ENCODE measurements around the gene ANKRD45. TPM values are rescaled to one million over a fixed set of nuclear protein-coding genes. Genes with fewer than 3 reads are reported as not detected.

Gene ANKRD45
- polyA plus RNA-seq, 1 experiment: 0.29 TPM

- H3K9me3 ChIP-seq (ENCODE audit: control insufficient read depth, insufficient read depth, low read length): no peaks in the 10 kb centered on the region
- DNase-seq (ENCODE audit: low read depth, low spot score): no peak
- no peak overlapping the region for H3K4me3 ChIP-seq (ENCODE audit: low read depth, low read length)
- no peak overlapping the region for H3K27ac ChIP-seq (ENCODE audit: low read depth, low read length)
- CTCF ChIA-PET: no interaction called here
- POLR2A ChIA-PET: no interaction called here
- no peak for TF ChIP-seq CTCF (IDR thresholded peaks at IDR 0.05; ENCODE audit: low read depth, low read length)
- no peaks in the 10 kb centered on the region for H3K27me3 ChIP-seq (ENCODE audit: control insufficient read depth, insufficient read depth, low read length)
Observed at GRCh38 chr1:173561263-173561662, 108.4 kb downstream of the ANKRD45 start.

- Histone ChIP-seq H3K4me3 (ENCODE audit: low read depth, low read length) (no peak overlapping the region), H3K27me3 (ENCODE audit: control insufficient read depth, insufficient read depth, low read length) (no peaks in the 10 kb centered on the region), H3K27ac (ENCODE audit: low read depth, low read length) (no peak overlapping the region), H3K9me3 (ENCODE audit: control insufficient read depth, insufficient read depth, low read length) (no peaks in the 10 kb centered on the region)
- DNase-seq (ENCODE audit: low read depth, low spot score): no peak
- no peak for TF ChIP-seq CTCF (IDR thresholded peaks at IDR 0.05; ENCODE audit: low read depth, low read length)
- POLR2A ChIA-PET: no interaction called here
- CTCF ChIA-PET: no interaction called here
Observed at GRCh38 chr1:173560285-173560880, 109.3 kb downstream of the ANKRD45 start.

Other genes with a start within 250 kb of the ANKRD45 start
- gene PRDX6, start 192.5 kb downstream of the ANKRD45 start, polyA plus RNA-seq (2011; rRNA removed): 545 and 556 TPM in 2 replicates
- gene SLC9C2, start 66.8 kb downstream of the ANKRD45 start, polyA plus RNA-seq (2011; rRNA removed): not detected in 2 replicates
- gene TEX50, start 34.5 kb downstream of the ANKRD45 start, polyA plus RNA-seq (2011; rRNA removed): not detected in 2 replicates
- 17.6 and 19.7 TPM in 2 replicates for gene KLHL20, start 45.1 kb upstream of the ANKRD45 start, polyA plus RNA-seq (2011; rRNA removed)
- gene DARS2, start 154.8 kb upstream of the ANKRD45 start, polyA plus RNA-seq (2011; rRNA removed): 20.2 and 25.1 TPM in 2 replicates
- 5.8 and 8.7 TPM in 2 replicates for gene CENPL, start 155.0 kb upstream of the ANKRD45 start, polyA plus RNA-seq (2011; rRNA removed)
- 976 and 1,191 TPM in 2 replicates for gene GAS5, start 198.1 kb upstream of the ANKRD45 start, polyA plus RNA-seq (2011; rRNA removed)
- 2.4 and 2.8 TPM in 2 replicates for gene ZBTB37, start 198.5 kb upstream of the ANKRD45 start, polyA plus RNA-seq (2011; rRNA removed)
- 0.09 and 0.16 TPM in 2 replicates for gene SERPINC1, start 247.5 kb upstream of the ANKRD45 start, polyA plus RNA-seq (2011; rRNA removed)